Neural cell (in vitro differentiated cells): ENCODE results near the gene SHANK1. TPM values are rescaled to one million over a fixed set of nuclear protein-coding genes. Genes with fewer than 3 reads are reported as not detected.

Source experiments
- H2AFZ ChIP-seq: fragments of 200-600, 300-800 bp; sonication (generic), shearing (Covaris generic); 2 replicates; pipeline ENCODE4 v1.6.0; 2014; ENCODE audit warnings: low read depth, mild to moderate bottlenecking, antibody characterized with exemption, low read length, moderate library complexity
- H3F3A ChIP-seq: fragments of 200-600 bp; shearing (Covaris generic); 2 replicates; pipeline ENCODE4 v1.6.1; 2016; ENCODE audit warnings: mild to moderate bottlenecking, moderate library complexity, mixed read lengths, antibody characterized with exemption, low read length; ENCODE audit not compliant: insufficient read depth, poor library complexity, severe bottlenecking
- H3K27ac ChIP-seq: fragments of 200-600, 300-800 bp; sonication (generic), shearing (Covaris generic); 2 replicates; pipeline ENCODE4 v1.5.1; 2014; ENCODE audit warnings: mild to moderate bottlenecking, low read length, moderate library complexity
- H3K27me3 ChIP-seq: fragments of 300-800, 200-600 bp; sonication (generic), shearing (Covaris generic); 2 replicates; pipeline ENCODE4 v1.6.0; 2014; ENCODE audit warnings: mild to moderate bottlenecking, low read depth, low read length, moderate library complexity; ENCODE audit not compliant: insufficient read depth
- H3K36me3 ChIP-seq: fragments of 300-800, 200-600 bp; sonication (generic), shearing (Covaris generic); 2 replicates; pipeline ENCODE4 v1.5.1; 2014; ENCODE audit warnings: mild to moderate bottlenecking, antibody characterized with exemption, low read length, moderate library complexity; ENCODE audit not compliant: insufficient read depth
- H3K4me2 ChIP-seq: fragments of 300-800, 200-600 bp; sonication (generic), shearing (Covaris generic); 2 replicates; pipeline ENCODE4 v1.6.0; 2014; ENCODE audit warnings: mild to moderate bottlenecking, low read length
- H3K4me3 ChIP-seq: fragments of 300-800, 200-600 bp; sonication (generic), shearing (Covaris generic); 2 replicates; pipeline ENCODE4 v1.5.1; 2014; ENCODE audit warnings: mild to moderate bottlenecking, low read length, moderate library complexity
- H3K79me2 ChIP-seq: fragments of 200-600 bp; shearing (Covaris generic); replicated peaks from 2 replicates; pipeline ENCODE4 v1.6.0; 2014; ENCODE audit warnings: mild to moderate bottlenecking, low read length, moderate library complexity; ENCODE audit not compliant: insufficient read depth
- H3K9ac ChIP-seq: fragments of 300-800, 200-600 bp; sonication (generic), shearing (Covaris generic); 2 replicates; pipeline ENCODE4 v1.6.1; 2016; ENCODE audit warnings: mild to moderate bottlenecking, low read length, mixed read lengths
- H3K9me2 ChIP-seq: fragments of 200-600 bp; shearing (Covaris generic); 2 replicates; pipeline ENCODE4 v1.6.1; 2016; ENCODE audit warnings: mild to moderate bottlenecking, low read length, mixed read lengths; ENCODE audit not compliant: insufficient read depth
- H3K9me3 ChIP-seq: fragments of 200-600, 300-800 bp; sonication (generic), shearing (Covaris generic); 2 replicates; pipeline ENCODE4 v1.6.1; 2016; ENCODE audit warnings: mild to moderate bottlenecking, mixed run types, low read length, moderate library complexity, mixed read lengths
- H4K20me1 ChIP-seq: fragments of 200-600 bp; shearing (Covaris generic); 2 replicates; pipeline ENCODE4 v1.6.1; 2016; ENCODE audit warnings: mild to moderate bottlenecking, mixed run types; ENCODE audit not compliant: insufficient read depth
- EP300 ChIP-seq: fragments of 450-650 bp; conservative IDR thresholded peaks from 2 replicates; pipeline ENCODE4 v1.6.1; 2014; ENCODE audit warnings: antibody characterized with exemption, mild to moderate bottlenecking, moderate library complexity; ENCODE audit not compliant: poor library complexity, severe bottlenecking
- POLR2AphosphoS5 ChIP-seq: IDR thresholded peaks from 2 replicates; pipeline ENCODE4 v1.6.1; 2012
- SMC3 ChIP-seq: fragments of 450-650 bp; conservative IDR thresholded peaks from 2 replicates; pipeline ENCODE4 v1.6.1; 2014; ENCODE audit warnings: antibody characterized with exemption, mild to moderate bottlenecking, moderate library complexity; ENCODE audit not compliant: poor library complexity
- TAF1 ChIP-seq: IDR thresholded peaks from 2 replicates; pipeline ENCODE4 v1.6.1; 2012; ENCODE audit warnings: low read depth
- polyA plus RNA-seq: library from polyadenylated mRNA; depleted of rRNA; stranded (reverse); fragments of >200 nt; gene quantifications from 2 replicates; pipeline ENCODE4 v1.2.3, GENCODE V29; 2014
- TF ChIP-seq, protein P1 (sequence below): IDR thresholded peaks from 2 replicates; pipeline ENCODE4 v1.6.1; 2012; ENCODE audit warnings: borderline replicate concordance

The SHANK1 gene
- polyA plus RNA-seq, 1 donor from 2014 or later = 7.9 TPM

DNA sequence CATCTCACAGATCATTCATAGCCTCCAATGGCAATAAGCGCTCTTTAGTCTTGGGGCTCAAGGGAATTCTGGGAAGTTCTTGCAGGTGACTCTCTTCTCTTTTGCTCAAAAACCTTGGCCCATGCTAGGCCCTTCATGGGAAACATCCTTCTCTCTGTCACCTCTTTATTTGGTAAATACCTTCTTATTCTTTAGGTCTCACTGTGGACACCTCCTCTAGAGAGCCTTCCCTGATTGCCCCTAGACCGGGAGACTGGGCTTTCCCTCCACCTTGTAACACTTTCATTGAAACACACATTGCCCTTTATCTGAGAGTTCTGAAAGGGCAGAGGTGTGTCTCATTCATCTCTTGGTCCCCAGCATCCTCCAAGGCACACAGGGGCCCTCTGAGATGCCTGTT is 68.4 kb downstream of the SHANK1 start:
- Histone ChIP-seq H3K9ac (no peak overlapping the region), H3K9me3 (no peaks in the 10 kb centered on the region), H3F3A (no peaks in the 10 kb centered on the region), H3K27ac (no peak overlapping the region), H3K4me3 (no peak overlapping the region), H3K9me2 (no peaks in the 10 kb centered on the region), H4K20me1 (no peaks in the 10 kb centered on the region), H3K36me3 (no peaks in the 10 kb centered on the region), H3K27me3 (peaks cover 3% of the 10 kb centered on the region), H3K79me2 (no peaks in the 10 kb centered on the region), H2AFZ (no peak overlapping the region), H3K4me2 (no peak overlapping the region)
- TF ChIP-seq, protein P1, sequence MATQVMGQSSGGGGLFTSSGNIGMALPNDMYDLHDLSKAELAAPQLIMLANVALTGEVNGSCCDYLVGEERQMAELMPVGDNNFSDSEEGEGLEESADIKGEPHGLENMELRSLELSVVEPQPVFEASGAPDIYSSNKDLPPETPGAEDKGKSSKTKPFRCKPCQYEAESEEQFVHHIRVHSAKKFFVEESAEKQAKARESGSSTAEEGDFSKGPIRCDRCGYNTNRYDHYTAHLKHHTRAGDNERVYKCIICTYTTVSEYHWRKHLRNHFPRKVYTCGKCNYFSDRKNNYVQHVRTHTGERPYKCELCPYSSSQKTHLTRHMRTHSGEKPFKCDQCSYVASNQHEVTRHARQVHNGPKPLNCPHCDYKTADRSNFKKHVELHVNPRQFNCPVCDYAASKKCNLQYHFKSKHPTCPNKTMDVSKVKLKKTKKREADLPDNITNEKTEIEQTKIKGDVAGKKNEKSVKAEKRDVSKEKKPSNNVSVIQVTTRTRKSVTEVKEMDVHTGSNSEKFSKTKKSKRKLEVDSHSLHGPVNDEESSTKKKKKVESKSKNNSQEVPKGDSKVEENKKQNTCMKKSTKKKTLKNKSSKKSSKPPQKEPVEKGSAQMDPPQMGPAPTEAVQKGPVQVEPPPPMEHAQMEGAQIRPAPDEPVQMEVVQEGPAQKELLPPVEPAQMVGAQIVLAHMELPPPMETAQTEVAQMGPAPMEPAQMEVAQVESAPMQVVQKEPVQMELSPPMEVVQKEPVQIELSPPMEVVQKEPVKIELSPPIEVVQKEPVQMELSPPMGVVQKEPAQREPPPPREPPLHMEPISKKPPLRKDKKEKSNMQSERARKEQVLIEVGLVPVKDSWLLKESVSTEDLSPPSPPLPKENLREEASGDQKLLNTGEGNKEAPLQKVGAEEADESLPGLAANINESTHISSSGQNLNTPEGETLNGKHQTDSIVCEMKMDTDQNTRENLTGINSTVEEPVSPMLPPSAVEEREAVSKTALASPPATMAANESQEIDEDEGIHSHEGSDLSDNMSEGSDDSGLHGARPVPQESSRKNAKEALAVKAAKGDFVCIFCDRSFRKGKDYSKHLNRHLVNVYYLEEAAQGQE = no peak
- no peak for TF ChIP-seq TAF1

DNA sequence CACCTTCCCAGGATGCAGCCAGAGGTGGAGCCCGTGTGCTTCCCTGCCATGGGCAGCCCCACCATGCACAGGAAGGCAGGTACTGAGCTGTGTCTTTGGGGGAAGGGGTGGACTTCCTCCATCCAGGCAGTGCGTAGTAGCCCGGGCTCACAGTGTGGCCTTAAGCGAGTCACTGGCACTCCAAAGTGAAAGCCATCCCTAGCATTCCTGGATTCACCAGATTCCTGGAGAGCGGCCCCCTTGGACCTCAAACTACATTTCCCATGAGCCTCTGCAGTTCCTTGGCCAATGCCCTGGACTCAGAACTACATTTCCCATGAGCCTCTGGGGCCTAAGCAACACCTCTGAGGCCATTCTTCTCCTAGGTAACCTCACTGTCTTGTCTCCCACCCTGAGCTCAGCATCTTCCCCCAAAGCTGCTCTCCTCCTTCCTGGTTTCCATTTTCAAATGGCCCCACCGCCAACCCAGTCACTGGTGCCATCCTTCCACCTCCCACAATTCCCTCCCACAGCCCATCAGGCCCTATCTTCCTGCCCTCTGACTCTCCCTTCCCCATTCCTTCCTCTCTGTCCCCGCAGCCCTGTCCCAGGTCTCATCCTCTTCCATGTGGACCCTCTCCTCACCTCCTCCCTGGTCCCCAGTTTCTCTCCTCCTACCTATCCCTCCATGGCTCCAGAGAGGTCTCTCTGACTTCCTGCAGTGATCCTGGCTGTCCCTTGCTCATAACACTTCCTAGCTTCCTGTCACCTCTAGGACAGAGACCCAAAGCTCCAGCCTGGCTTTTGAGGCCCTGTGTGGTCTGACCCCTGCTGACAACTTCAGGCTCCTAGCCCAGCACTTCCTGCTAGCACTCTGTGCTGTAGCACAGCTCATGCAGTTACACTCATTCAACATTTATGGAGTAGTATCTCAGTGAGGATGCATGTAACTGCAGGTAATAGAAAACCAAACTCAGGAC is 69.9 kb downstream of the SHANK1 start, which contains the start of gene C19orf81:
C19orf81 (plus strand) TSS at position 13 of the 959 bp plus-strand sequence; CDS start at position 13, 0 bp downstream.
- Histone ChIP-seq H3K9me3 (no peaks in the 10 kb centered on the region), H2AFZ (peak within 1 kb of the TSS; percentile 89), H3F3A (no peaks in the 10 kb centered on the region), H3K27ac (peak within 1 kb of the TSS; percentile 32), H4K20me1 (no peaks in the 10 kb centered on the region), H3K4me2 (no peak within 1 kb of the TSS), H3K9ac (no peak within 1 kb of the TSS), H3K36me3 (no peaks in the 10 kb centered on the region), H3K4me3 (peak within 1 kb of the TSS; percentile 25), H3K27me3 (peaks cover 15% of the 10 kb centered on the region), H3K9me2 (no peaks in the 10 kb centered on the region), H3K79me2 (no peaks in the 10 kb centered on the region)
- TF ChIP-seq, protein P1 = no peak
- TF ChIP-seq POLR2AphosphoS5 (peak; percentile 67), SMC3 (no peak), EP300 (peak; percentile 35), TAF1 (peak; percentile 55)
